HCT116 (cell line): ENCODE data around the gene WDR93. TPM values are rescaled to one million over a fixed set of nuclear protein-coding genes. Genes with fewer than 3 reads are reported as not detected.

Experiments used
- ATAC-seq: fragments of 200-7000 bp; cut with Tn5 transposase; 2 replicates; pipeline ENCODE4 v1.9.1; 2020; ENCODE audit warnings: mild to moderate bottlenecking, moderate library complexity
- BruUV-seq: library from RNA; stranded (reverse); fragments of 400-500 nt; replicated peaks from 2 replicates; lab custom pipeline; 2021; lab: Mats Ljungman, UMichigan
- CTCF ChIA-PET: fragments of 300-600 bp; sonication (Branson Sonifier 250); formaldehyde crosslinking; loops from one replicate; lab custom pipeline; 2021; ENCODE audit warnings: antibody characterized with exemption; lab: Charles Lee
- POLR2A ChIA-PET: fragments of 300-600, 350-600 bp; sonication (Branson Sonifier 250); formaldehyde crosslinking; loops from one replicate; lab custom pipeline; 2021; ENCODE audit warnings: antibody characterized with exemption; lab: Charles Lee
- RAD21 ChIA-PET, 2 experiments: fragments of 300-600 bp; sonication (Branson Sonifier 250); formaldehyde crosslinking; loops; one replicate each; lab custom pipeline; 2023; ENCODE audit warnings: low total read pairs in 2 of 2; ENCODE audit not compliant: uncharacterized antibody in 2 of 2, unreplicated experiment in 2 of 2, low non-redundant PET in 1 of 2; lab: Charles Lee
- DNase-seq: peaks from one replicate; pipeline ENCODE4 v3.0.0-alpha.2; 2010; ENCODE audit warnings: low read depth, low spot score
- H2AFZ ChIP-seq: fragments of 200-600 bp; shearing (Covaris generic), sonication (generic); 2 replicates; pipeline ENCODE4 v1.6.1; 2017; ENCODE audit warnings: low read depth, mixed run types, mixed read lengths, antibody characterized with exemption, low read length; ENCODE audit not compliant: poor library complexity, severe bottlenecking
- H3K27ac ChIP-seq: 2 replicates; pipeline ENCODE4 v1.5.1; 2012; ENCODE audit warnings: low read depth, low read length
- H3K27me3 ChIP-seq: fragments of 200-600 bp; sonication (generic); 2 replicates; pipeline ENCODE4 v1.6.1; 2016; ENCODE audit warnings: mixed run types, low read length, mixed read lengths; ENCODE audit not compliant: insufficient read depth
- H3K36me3 ChIP-seq, 2 experiments: fragments of 200-500 bp in 1 of 2; fragments of 200-600 bp in 1 of 2; sonication (Bioruptor generic) in 1 of 2; sonication (generic) in 1 of 2; 2 replicates each; pipeline versions ENCODE4 v1.5.1 to v1.6.1; 2014 to 2016; ENCODE audit warnings: low read length in 2 of 2, inconsistent platforms in 1 of 2, mixed read lengths in 1 of 2, mixed run types in 1 of 2; ENCODE audit not compliant: insufficient read depth in 2 of 2, control insufficient read depth in 1 of 2
- H3K4me1 ChIP-seq, 2 experiments: fragments of 200-600 bp in 1 of 2; sonication (generic) in 1 of 2; 2 replicates each; pipeline versions ENCODE4 v1.5.1 to v1.6.1; 2012 to 2017; ENCODE audit warnings: low read length in 2 of 2, inconsistent platforms in 1 of 2, mild to moderate bottlenecking in 1 of 2, mixed read lengths in 1 of 2, mixed run types in 1 of 2, moderate library complexity in 1 of 2; ENCODE audit not compliant: insufficient read depth in 2 of 2, control insufficient read depth in 1 of 2
- H3K4me2 ChIP-seq: fragments of 200-600 bp; sonication (generic); 2 replicates; pipeline ENCODE4 v1.6.1; 2017; ENCODE audit warnings: mixed run types, low read length, mixed read lengths
- H3K4me3 ChIP-seq, 2 experiments: fragments of 200-600 bp in 1 of 2; sonication (generic) in 1 of 2; replicated peaks in 1 of 2; 2 replicates each; pipeline ENCODE4 v1.5.1; 2011 to 2016; ENCODE audit warnings: low read length in 2 of 2, control low read depth in 1 of 2, low read depth in 1 of 2, mild to moderate bottlenecking in 1 of 2, mixed read lengths in 1 of 2, mixed run types in 1 of 2
- H3K79me2 ChIP-seq: fragments of 200-600 bp; sonication (generic); 2 replicates; pipeline ENCODE4 v1.6.1; 2017; ENCODE audit warnings: mild to moderate bottlenecking, mixed run types, low read length, moderate library complexity, mixed read lengths; ENCODE audit not compliant: insufficient read depth
- H3K9ac ChIP-seq: fragments of 200-600 bp; sonication (generic); 2 replicates; pipeline ENCODE4 v1.6.1; 2016; ENCODE audit warnings: low read length, mixed read lengths
- H3K9me2 ChIP-seq: fragments of 200-600 bp; sonication (generic), shearing (Covaris generic); 2 replicates; pipeline ENCODE4 v1.6.1; 2017; ENCODE audit warnings: mixed run types, mild to moderate bottlenecking, moderate library complexity; ENCODE audit not compliant: insufficient read depth
- H3K9me3 ChIP-seq, 2 experiments: fragments of 200-500 bp in 1 of 2; fragments of 200-600 bp in 1 of 2; sonication (Bioruptor generic) in 1 of 2; sonication (generic) in 1 of 2; 2 replicates each; pipeline ENCODE4 v1.6.1; 2014 to 2017; ENCODE audit warnings: low read length in 2 of 2, mixed read lengths in 2 of 2, inconsistent platforms in 1 of 2, low read depth in 1 of 2, mild to moderate bottlenecking in 1 of 2, mixed run types in 1 of 2, moderate library complexity in 1 of 2; ENCODE audit not compliant: control insufficient read depth in 1 of 2, insufficient read depth in 1 of 2
- H4K20me1 ChIP-seq: fragments of 200-600 bp; sonication (generic), shearing (Covaris generic); 2 replicates; pipeline ENCODE4 v1.6.1; 2017; ENCODE audit warnings: mixed run types, mild to moderate bottlenecking, moderate library complexity; ENCODE audit not compliant: insufficient read depth
- CBX3 ChIP-seq: IDR thresholded peaks from 2 replicates; pipeline ENCODE4 v1.6.1; 2012; ENCODE audit warnings: low read depth
- CEBPB ChIP-seq: IDR thresholded peaks from 2 replicates; pipeline ENCODE4 v1.6.1; 2012; ENCODE audit warnings: low read depth
- EGR1 ChIP-seq: IDR thresholded peaks from 2 replicates; pipeline ENCODE4 v1.6.1; 2012; ENCODE audit warnings: low read depth
- ELF1 ChIP-seq: IDR thresholded peaks from 2 replicates; pipeline ENCODE4 v1.6.1; 2012; ENCODE audit warnings: low read depth, borderline replicate concordance
- EZH2 ChIP-seq: fragments of 200-600 bp; sonication (generic); IDR thresholded peaks from 2 replicates; pipeline ENCODE4 v1.6.1; 2017; ENCODE audit warnings: antibody characterized with exemption, mixed run types
- EZH2phosphoT487 ChIP-seq: fragments of 200-600 bp; IDR thresholded peaks from 2 replicates; pipeline ENCODE4 v1.6.1; 2018; ENCODE audit warnings: antibody characterized with exemption, borderline replicate concordance
- POLR2A ChIP-seq: IDR thresholded peaks from 2 replicates; pipeline ENCODE4 v1.7.0; 2011; ENCODE audit warnings: borderline replicate concordance; ENCODE audit not compliant: insufficient read depth, insufficient read length; ENCODE audit errors: extremely low read depth
- RAD21 ChIP-seq: IDR thresholded peaks from 2 replicates; pipeline ENCODE4 v1.6.1; 2012; ENCODE audit warnings: low read depth, mild to moderate bottlenecking
- SP1 ChIP-seq: IDR thresholded peaks from 2 replicates; pipeline ENCODE4 v1.6.1; 2012; ENCODE audit warnings: low read depth
- SRF ChIP-seq: IDR thresholded peaks from 2 replicates; pipeline ENCODE4 v1.6.1; 2012; ENCODE audit warnings: low read depth
- TCF7L2 ChIP-seq: IDR thresholded peaks from 2 replicates; pipeline ENCODE4 v1.7.0; 2011; ENCODE audit warnings: borderline replicate concordance, inconsistent platforms; ENCODE audit not compliant: insufficient read depth, insufficient read length; ENCODE audit errors: extremely low read depth
- YY1 ChIP-seq: IDR thresholded peaks from 2 replicates; pipeline ENCODE4 v1.6.1; 2011; ENCODE audit warnings: low read length, low read depth, moderate library complexity, mild to moderate bottlenecking; ENCODE audit not compliant: insufficient replicate concordance; ENCODE audit errors: extremely low read depth
- ZFX ChIP-seq: fragments of 450-650 bp; IDR thresholded peaks from 2 replicates; pipeline ENCODE4 v1.6.1; 2017
- ZNF274 ChIP-seq: fragments of 200-500 bp; sonication (Bioruptor generic); IDR thresholded peaks from 2 replicates; pipeline ENCODE4 v1.6.1; 2014; ENCODE audit warnings: mild to moderate bottlenecking, low read depth, low read length, inconsistent platforms
- intact Hi-C: fragments of 100-400 bp; cut with micrococcal nuclease; formaldehyde crosslinking; loops from 2 replicates; pipeline ENCODE4 v1.10.0; 2022
- total RNA-seq: library from RNA; stranded (reverse); gene quantifications from one replicate; pipeline ENCODE4 v1.2.1, GENCODE V29; 2021; ENCODE audit not compliant: unreplicated experiment
- TF ChIP-seq, protein P1 (sequence below): IDR thresholded peaks from 2 replicates; pipeline ENCODE4 v1.6.1; 2012
- TF ChIP-seq, protein P2 (sequence below): IDR thresholded peaks from 2 replicates; pipeline ENCODE4 v1.6.1; 2011; ENCODE audit warnings: mild to moderate bottlenecking, low read length, moderate library complexity; ENCODE audit not compliant: insufficient replicate concordance; ENCODE audit errors: extremely low read depth
- TF ChIP-seq, protein P3 (sequence below): IDR thresholded peaks from 2 replicates; pipeline ENCODE4 v1.6.1; 2012
- TF ChIP-seq, protein P4 (sequence below), 3 experiments: fragments of 200-600 bp in 1 of 3; sonication (generic) in 1 of 3; IDR thresholded peaks in 2 of 3; conservative IDR thresholded peaks in 1 of 3; 2 replicates each; pipeline ENCODE4 v1.5.1; 2012 to 2017; ENCODE audit warnings: low read depth in 2 of 3, low read length in 2 of 3, antibody characterized with exemption in 1 of 3, borderline replicate concordance in 1 of 3, control low read depth in 1 of 3, mild to moderate bottlenecking in 1 of 3, mixed read lengths in 1 of 3, mixed run types in 1 of 3, moderate library complexity in 1 of 3; ENCODE audit not compliant: insufficient read depth in 1 of 3

The WDR93 gene
- total RNA-seq, 1 experiment from 2014 or later, result 0.42 TPM

DNA sequence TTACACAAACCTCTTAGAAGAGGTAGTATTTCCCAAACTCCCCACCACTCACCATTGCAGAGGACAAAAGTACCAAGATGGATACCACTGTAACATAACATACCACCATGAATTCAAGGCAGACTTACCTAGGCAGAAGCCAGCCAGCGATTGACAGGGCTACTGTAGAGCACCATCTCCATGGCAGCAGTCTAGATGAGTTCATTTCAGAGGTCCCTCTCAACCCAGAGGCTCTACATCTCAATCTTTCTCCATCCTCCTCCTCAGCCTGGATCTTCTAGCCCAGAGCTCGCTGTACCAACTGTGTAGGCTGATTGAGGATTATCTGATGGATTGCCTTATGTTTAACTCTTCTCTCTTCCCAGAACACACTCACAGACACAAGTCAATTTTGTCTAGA, 9.5 kb upstream of the WDR93 start:
- no peaks in the 10 kb centered on the region for H3K9me3 ChIP-seq
- no TSS peak for BruUV-seq
- RAD21 ChIA-PET, result no interaction called here
- no peak overlapping the region for H3K4me2 ChIP-seq
- CTCF ChIA-PET, result no interaction called here
- ATAC-seq (no peak), DNase-seq (no peak)
- POLR2A ChIA-PET, result no interaction called here
- TF ChIP-seq ELF1 (no peak), ZNF274 (no peak), POLR2A (no peak), ZFX (no peak), SRF (no peak)
- TF ChIP-seq, protein P1, sequence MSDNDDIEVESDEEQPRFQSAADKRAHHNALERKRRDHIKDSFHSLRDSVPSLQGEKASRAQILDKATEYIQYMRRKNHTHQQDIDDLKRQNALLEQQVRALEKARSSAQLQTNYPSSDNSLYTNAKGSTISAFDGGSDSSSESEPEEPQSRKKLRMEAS, result no peak
- no peaks in the 10 kb centered on the region for H3K4me1 ChIP-seq
- no peaks in the 10 kb centered on the region for H4K20me1 ChIP-seq
- H3K79me2 ChIP-seq, result no peaks in the 10 kb centered on the region
- H3K36me3 ChIP-seq, result no peaks in the 10 kb centered on the region
- no peak overlapping the region for H3K4me3 ChIP-seq
- H3K9me2 ChIP-seq, result no peaks in the 10 kb centered on the region
- intact Hi-C loops, result no loop called here
- no peaks in the 10 kb centered on the region for H3K27me3 ChIP-seq
- H3K27ac ChIP-seq, result no peak overlapping the region
- no peak overlapping the region for H2AFZ ChIP-seq
- no peak overlapping the region for H3K9ac ChIP-seq

DNA sequence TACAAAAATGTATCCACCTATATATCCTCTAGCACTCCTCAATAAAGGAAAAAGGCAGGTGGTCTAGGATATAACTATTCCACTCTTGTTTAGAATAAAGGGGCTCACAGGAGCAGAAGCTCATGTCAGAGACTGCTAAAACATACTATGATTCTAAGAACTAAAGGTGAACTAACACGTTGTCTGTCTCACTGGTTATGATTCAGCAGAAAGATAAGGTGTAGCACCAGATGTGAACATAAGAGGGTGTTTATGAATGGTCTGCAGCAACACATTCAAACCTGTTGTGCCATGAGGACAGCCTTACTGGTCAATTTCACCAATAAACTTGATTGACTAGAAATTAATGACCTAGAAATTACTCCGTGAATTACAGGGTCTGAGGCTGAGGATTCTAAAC, 4.6 kb upstream of the WDR93 start:
- no peaks in the 10 kb centered on the region for H3K79me2 ChIP-seq
- H3K4me2 ChIP-seq, result no peak overlapping the region
- no peaks in the 10 kb centered on the region for H3K9me3 ChIP-seq
- H3K27me3 ChIP-seq, result no peaks in the 10 kb centered on the region
- no TSS peak for BruUV-seq
- DNase-seq, result no peak
- ChIA-PET RAD21 (no interaction called here), POLR2A (no interaction called here), CTCF (no interaction called here)
- no peaks in the 10 kb centered on the region for H4K20me1 ChIP-seq
- ATAC-seq, result no peak
- no peaks in the 10 kb centered on the region for H3K36me3 ChIP-seq
- no peak overlapping the region for H3K4me3 ChIP-seq
- no peak overlapping the region for H3K9ac ChIP-seq
- intact Hi-C loops, result no loop called here
- no peak overlapping the region for H2AFZ ChIP-seq
- peaks cover 5 to 10% of the 10 kb centered on the region in 2 experiments for H3K4me1 ChIP-seq
- H3K27ac ChIP-seq, result no peak overlapping the region
- H3K9me2 ChIP-seq, result no peaks in the 10 kb centered on the region
- TF ChIP-seq RAD21 (no peak), ZNF274 (no peak), TCF7L2 (no peak), EZH2phosphoT487 (no peak), EGR1 (no peak), YY1 (no peak), EZH2 (no peak), SRF (no peak), ELF1 (no peak), CBX3 (no peak), CEBPB (no peak), SP1 (no peak), ZFX (no peak)
- TF ChIP-seq, protein P2, sequence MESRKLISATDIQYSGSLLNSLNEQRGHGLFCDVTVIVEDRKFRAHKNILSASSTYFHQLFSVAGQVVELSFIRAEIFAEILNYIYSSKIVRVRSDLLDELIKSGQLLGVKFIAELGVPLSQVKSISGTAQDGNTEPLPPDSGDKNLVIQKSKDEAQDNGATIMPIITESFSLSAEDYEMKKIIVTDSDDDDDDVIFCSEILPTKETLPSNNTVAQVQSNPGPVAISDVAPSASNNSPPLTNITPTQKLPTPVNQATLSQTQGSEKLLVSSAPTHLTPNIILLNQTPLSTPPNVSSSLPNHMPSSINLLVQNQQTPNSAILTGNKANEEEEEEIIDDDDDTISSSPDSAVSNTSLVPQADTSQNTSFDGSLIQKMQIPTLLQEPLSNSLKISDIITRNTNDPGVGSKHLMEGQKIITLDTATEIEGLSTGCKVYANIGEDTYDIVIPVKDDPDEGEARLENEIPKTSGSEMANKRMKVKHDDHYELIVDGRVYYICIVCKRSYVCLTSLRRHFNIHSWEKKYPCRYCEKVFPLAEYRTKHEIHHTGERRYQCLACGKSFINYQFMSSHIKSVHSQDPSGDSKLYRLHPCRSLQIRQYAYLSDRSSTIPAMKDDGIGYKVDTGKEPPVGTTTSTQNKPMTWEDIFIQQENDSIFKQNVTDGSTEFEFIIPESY, result no peak
- TF ChIP-seq, protein P3, sequence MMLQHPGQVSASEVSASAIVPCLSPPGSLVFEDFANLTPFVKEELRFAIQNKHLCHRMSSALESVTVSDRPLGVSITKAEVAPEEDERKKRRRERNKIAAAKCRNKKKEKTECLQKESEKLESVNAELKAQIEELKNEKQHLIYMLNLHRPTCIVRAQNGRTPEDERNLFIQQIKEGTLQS, result no peak
- TF ChIP-seq, protein P4, sequence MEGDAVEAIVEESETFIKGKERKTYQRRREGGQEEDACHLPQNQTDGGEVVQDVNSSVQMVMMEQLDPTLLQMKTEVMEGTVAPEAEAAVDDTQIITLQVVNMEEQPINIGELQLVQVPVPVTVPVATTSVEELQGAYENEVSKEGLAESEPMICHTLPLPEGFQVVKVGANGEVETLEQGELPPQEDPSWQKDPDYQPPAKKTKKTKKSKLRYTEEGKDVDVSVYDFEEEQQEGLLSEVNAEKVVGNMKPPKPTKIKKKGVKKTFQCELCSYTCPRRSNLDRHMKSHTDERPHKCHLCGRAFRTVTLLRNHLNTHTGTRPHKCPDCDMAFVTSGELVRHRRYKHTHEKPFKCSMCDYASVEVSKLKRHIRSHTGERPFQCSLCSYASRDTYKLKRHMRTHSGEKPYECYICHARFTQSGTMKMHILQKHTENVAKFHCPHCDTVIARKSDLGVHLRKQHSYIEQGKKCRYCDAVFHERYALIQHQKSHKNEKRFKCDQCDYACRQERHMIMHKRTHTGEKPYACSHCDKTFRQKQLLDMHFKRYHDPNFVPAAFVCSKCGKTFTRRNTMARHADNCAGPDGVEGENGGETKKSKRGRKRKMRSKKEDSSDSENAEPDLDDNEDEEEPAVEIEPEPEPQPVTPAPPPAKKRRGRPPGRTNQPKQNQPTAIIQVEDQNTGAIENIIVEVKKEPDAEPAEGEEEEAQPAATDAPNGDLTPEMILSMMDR (IDR thresholded peaks at IDR 0.05 in 2 of 3, conservative IDR thresholded peaks at IDR 0.05 in 1 of 3; ENCODE audit: borderline replicate concordance in 1 of 3, insufficient read depth in 1 of 3, low read depth in 2 of 3, low read length in 2 of 3), result no peak
